ENCODE measurements around the gene TCEANC2. TPM values are rescaled to one million over a fixed set of nuclear protein-coding genes. Genes with fewer than 3 reads are reported as not detected.

TCEANC2 gene
- total and polyA plus RNA-seq, 4 donors, result 0.89 to 2.1 (median 1.7) TPM

DNA sequence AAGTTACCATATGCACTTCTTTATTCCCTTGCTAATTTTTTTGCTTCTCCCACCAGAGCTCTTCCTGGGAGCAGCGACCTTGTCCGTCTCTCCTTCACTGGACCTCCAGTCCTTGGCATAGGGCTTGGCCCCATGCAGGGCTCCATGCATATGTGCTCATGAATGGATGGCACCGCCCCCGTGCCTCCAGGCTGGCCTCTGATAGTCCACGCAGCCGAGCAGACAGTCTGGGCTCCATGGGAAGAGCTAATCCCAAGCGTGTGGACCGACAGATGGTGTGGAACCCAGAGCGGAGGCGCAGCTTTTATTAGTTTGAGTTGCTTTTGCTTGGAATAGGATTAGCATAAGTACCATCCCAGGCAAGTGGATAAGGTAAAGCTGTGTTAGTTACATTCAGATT lies 57.6 kb downstream of the TCEANC2 start:
- H3K27ac ChIP-seq (ENCODE audit: low read depth in 1 of 2, low read length in 2 of 2), result no peak overlapping the region
- no peak overlapping the region for H3K9ac ChIP-seq (ENCODE audit: low read depth in 1 of 2, low read length in 2 of 2)
- H3K27me3 ChIP-seq (ENCODE audit: control insufficient read depth in 4 of 4, insufficient read depth in 4 of 4, low read length in 3 of 4), result no peaks in the 10 kb centered on the region
- WGBS, result 98% methylated on average over 10 of the region's 10 CpGs
- no peaks in the 10 kb centered on the region for H3K9me3 ChIP-seq (ENCODE audit: control insufficient read depth in 4 of 4, low read length in 3 of 4)
- H3K4me3 ChIP-seq (ENCODE audit: low read depth in 1 of 3, low read length in 3 of 3), result no peak overlapping the region
- DNase-seq (ENCODE audit: low spot score), result no peak
- no peaks in the 10 kb centered on the region for H3K36me3 ChIP-seq (ENCODE audit: control insufficient read depth in 4 of 4, insufficient read depth in 3 of 4, low read depth in 1 of 4, low read length in 3 of 4)
- TF ChIP-seq GABPA (IDR thresholded peaks at IDR 0.05 in 1 of 2, conservative IDR thresholded peaks at IDR 0.05 in 1 of 2) (no peak), SP1 (IDR thresholded peaks at IDR 0.05) (no peak), NR2F2 (IDR thresholded peaks at IDR 0.05) (no peak), RXRA (IDR thresholded peaks at IDR 0.05) (no peak), HNF4G (IDR thresholded peaks at IDR 0.05) (no peak), FOXA1 (IDR thresholded peaks at IDR 0.05) (no peak), EGR1 (IDR thresholded peaks at IDR 0.05; ENCODE audit: low read depth in 2 of 2) (no peak), RAD21 (IDR thresholded peaks at IDR 0.05) (no peak), YY1 (IDR thresholded peaks at IDR 0.05) (no peak), TAF1 (conservative IDR thresholded peaks at IDR 0.05) (no peak), HNF4A (conservative IDR thresholded peaks at IDR 0.05) (no peak), FOXA2 (IDR thresholded peaks at IDR 0.05) (no peak)
- TF ChIP-seq, protein P1, sequence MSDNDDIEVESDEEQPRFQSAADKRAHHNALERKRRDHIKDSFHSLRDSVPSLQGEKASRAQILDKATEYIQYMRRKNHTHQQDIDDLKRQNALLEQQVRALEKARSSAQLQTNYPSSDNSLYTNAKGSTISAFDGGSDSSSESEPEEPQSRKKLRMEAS (IDR thresholded peaks at IDR 0.05), result no peak
- TF ChIP-seq, protein P2, sequence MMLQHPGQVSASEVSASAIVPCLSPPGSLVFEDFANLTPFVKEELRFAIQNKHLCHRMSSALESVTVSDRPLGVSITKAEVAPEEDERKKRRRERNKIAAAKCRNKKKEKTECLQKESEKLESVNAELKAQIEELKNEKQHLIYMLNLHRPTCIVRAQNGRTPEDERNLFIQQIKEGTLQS (IDR thresholded peaks at IDR 0.05), result no peak
- TF ChIP-seq, protein P3, sequence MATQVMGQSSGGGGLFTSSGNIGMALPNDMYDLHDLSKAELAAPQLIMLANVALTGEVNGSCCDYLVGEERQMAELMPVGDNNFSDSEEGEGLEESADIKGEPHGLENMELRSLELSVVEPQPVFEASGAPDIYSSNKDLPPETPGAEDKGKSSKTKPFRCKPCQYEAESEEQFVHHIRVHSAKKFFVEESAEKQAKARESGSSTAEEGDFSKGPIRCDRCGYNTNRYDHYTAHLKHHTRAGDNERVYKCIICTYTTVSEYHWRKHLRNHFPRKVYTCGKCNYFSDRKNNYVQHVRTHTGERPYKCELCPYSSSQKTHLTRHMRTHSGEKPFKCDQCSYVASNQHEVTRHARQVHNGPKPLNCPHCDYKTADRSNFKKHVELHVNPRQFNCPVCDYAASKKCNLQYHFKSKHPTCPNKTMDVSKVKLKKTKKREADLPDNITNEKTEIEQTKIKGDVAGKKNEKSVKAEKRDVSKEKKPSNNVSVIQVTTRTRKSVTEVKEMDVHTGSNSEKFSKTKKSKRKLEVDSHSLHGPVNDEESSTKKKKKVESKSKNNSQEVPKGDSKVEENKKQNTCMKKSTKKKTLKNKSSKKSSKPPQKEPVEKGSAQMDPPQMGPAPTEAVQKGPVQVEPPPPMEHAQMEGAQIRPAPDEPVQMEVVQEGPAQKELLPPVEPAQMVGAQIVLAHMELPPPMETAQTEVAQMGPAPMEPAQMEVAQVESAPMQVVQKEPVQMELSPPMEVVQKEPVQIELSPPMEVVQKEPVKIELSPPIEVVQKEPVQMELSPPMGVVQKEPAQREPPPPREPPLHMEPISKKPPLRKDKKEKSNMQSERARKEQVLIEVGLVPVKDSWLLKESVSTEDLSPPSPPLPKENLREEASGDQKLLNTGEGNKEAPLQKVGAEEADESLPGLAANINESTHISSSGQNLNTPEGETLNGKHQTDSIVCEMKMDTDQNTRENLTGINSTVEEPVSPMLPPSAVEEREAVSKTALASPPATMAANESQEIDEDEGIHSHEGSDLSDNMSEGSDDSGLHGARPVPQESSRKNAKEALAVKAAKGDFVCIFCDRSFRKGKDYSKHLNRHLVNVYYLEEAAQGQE (IDR thresholded peaks at IDR 0.05), result no peak
- H3K4me1 ChIP-seq (ENCODE audit: control insufficient read depth in 4 of 4, insufficient read depth in 4 of 4, low read length in 3 of 4), result no peaks in the 10 kb centered on the region

DNA sequence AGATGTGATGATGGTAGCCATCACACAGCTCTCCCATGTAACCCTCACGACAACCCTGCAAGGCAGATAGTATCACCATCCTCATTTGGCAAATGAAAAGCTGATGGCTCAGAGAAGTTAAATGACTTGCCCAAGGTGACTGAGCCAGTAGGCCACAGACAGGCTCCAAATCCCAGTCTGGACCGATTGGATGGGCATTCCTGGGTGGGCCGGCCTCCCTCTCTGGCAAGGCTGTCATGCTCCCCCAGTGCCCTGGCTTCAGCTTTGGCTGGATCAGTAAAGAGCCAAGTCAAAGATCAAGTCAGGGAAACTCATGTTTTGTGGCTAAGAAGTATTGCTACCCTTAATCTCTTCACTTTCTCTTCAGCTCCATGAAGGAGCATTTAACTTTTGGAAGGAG lies 58.2 kb downstream of the TCEANC2 start:
- no peak for TF ChIP-seq TAF1 (conservative IDR thresholded peaks at IDR 0.05)
- no peak for TF ChIP-seq EGR1 (IDR thresholded peaks at IDR 0.05; ENCODE audit: low read depth in 2 of 2)
- TF ChIP-seq, protein P1 (IDR thresholded peaks at IDR 0.05), result no peak
- no peak for TF ChIP-seq RXRA (IDR thresholded peaks at IDR 0.05)
- no peak for TF ChIP-seq RAD21 (IDR thresholded peaks at IDR 0.05)
- no peak for TF ChIP-seq NR2F2 (IDR thresholded peaks at IDR 0.05)
- no peak for TF ChIP-seq HNF4G (IDR thresholded peaks at IDR 0.05)
- TF ChIP-seq, protein P4, sequence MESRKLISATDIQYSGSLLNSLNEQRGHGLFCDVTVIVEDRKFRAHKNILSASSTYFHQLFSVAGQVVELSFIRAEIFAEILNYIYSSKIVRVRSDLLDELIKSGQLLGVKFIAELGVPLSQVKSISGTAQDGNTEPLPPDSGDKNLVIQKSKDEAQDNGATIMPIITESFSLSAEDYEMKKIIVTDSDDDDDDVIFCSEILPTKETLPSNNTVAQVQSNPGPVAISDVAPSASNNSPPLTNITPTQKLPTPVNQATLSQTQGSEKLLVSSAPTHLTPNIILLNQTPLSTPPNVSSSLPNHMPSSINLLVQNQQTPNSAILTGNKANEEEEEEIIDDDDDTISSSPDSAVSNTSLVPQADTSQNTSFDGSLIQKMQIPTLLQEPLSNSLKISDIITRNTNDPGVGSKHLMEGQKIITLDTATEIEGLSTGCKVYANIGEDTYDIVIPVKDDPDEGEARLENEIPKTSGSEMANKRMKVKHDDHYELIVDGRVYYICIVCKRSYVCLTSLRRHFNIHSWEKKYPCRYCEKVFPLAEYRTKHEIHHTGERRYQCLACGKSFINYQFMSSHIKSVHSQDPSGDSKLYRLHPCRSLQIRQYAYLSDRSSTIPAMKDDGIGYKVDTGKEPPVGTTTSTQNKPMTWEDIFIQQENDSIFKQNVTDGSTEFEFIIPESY (IDR thresholded peaks at IDR 0.05), result no peak
- TF ChIP-seq FOXA2 (IDR thresholded peaks at IDR 0.05), result no peak
- no peak for TF ChIP-seq FOXA1 (IDR thresholded peaks at IDR 0.05)
- TF ChIP-seq, protein P3 (IDR thresholded peaks at IDR 0.05), result no peak
- no peak for TF ChIP-seq SP1 (IDR thresholded peaks at IDR 0.05)
- Histone ChIP-seq H3K36me3 (ENCODE audit: control insufficient read depth in 4 of 4, insufficient read depth in 3 of 4, low read depth in 1 of 4, low read length in 3 of 4) (no peaks in the 10 kb centered on the region), H3K27me3 (ENCODE audit: control insufficient read depth in 4 of 4, insufficient read depth in 4 of 4, low read length in 3 of 4) (no peaks in the 10 kb centered on the region), H3K9me3 (ENCODE audit: control insufficient read depth in 4 of 4, low read length in 3 of 4) (no peaks in the 10 kb centered on the region), H3K9ac (ENCODE audit: low read depth in 1 of 2, low read length in 2 of 2) (no peak overlapping the region), H3K4me3 (ENCODE audit: low read depth in 1 of 3, low read length in 3 of 3) (no peak overlapping the region), H3K4me1 (ENCODE audit: control insufficient read depth in 4 of 4, insufficient read depth in 4 of 4, low read length in 3 of 4) (no peaks in the 10 kb centered on the region), H3K27ac (ENCODE audit: low read depth in 1 of 2, low read length in 2 of 2) (no peak overlapping the region)
- WGBS, result 94% methylated on average over 3 of the region's 3 CpGs
- no peak for DNase-seq (ENCODE audit: low spot score)
